Limb (tissue), 2 donors: ENCODE measurements around the gene WDR41.

Experiments
- DNase-seq, 2 donors: peaks; one replicate each; pipeline ENCODE4 v3.0.0-alpha.2; 2016; ENCODE audit errors: extremely low spot score in 2 of 2

WDR41 gene

DNA sequence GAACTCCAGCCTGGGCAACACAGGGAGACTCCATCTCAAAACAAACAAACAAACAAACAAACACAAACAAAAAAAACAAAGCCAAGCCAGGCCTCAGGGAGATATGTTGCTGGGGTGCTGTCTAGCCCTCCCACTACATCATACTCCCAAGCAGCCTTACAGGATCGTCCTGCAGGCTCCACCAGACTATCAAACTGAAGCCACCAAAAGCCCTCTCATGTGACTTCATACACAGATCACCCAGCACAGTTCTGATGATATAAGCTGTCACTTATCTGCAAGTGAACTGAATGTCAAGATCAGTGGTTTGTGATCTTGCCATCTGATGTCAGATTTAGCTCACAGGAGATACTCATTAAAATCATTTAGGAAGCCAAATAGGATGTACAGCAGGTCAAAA, 43.3 kb downstream of the WDR41 start:
- DNase-seq, result no peak

DNA sequence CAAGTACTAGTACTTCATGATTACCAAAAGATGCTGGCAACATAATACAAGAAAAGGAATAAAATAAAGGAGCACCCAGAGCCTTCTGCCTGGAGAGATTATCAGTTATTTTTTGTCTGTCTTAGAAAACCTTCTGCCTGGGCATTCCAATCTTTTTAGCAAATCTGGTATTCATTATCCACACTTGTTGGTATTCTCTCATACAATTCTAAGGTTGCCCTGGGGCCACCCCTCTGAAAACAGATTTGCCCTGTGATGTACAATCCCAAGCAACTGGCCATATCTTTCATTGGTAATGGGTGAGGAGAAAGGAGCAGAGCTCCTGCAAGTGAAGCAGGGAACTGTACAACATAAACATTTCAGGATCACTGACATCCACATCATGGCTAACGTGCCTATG, 47.8 kb downstream of the WDR41 start:
- no peak for DNase-seq

DNA sequence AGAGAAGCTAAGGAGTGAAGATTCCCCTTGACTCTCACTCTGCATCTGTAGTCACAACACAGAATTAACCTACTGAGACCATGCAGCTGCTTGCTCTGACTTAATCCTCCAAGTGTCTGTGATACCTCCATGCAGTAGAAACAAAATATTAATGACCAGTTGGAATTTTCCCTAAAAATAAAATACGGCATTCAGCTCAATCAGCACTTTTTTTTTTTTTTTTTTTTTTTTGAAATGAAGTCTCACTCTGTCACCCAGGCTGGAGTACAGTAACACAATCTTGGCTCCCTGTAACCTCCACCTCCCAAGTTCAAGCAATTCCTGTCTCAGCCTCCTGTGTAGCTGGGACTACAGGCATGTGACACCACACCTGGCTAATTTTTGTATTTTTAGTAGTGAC, 48.4 kb downstream of the WDR41 start:
- DNase-seq, result no peak

DNA sequence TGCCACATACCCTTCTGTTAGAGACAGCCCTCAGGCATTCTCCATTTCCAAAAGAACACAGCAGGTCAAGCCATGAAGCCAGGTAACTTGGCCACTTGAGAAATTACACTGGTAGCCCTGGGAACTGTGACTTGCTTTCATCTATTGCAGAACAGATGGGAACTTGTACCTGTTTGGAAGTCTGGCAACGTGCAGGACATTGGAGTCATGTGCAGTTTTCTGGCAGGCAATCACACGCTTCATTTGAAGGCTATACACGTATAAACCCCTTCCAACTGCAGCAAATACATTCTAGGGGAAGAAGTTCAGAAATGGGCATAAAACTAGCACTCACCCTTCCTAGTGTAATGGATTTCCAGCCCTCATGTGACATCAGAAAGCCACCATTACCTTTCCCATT, 54.0 kb downstream of the WDR41 start:
- no peak for DNase-seq

DNA sequence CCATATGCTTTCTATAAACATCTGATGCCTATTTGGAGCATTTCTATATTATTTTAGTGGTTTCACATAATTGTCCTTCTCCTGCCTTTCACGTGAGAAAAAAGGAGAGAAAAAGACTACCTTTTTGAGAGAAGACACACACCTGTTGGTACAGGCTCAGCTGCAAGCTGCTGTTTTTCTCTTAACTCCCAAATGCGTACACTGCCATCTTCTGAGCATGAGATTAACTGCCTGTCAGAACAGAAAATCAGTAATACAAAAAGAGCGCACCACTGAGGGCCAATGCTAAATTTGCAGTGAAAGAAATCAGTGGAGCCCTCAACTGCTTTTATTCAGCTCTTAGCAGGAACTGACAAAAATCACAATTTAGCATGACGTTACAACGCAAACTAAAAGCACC, 54.9 kb downstream of the WDR41 start:
- no peak for DNase-seq

DNA sequence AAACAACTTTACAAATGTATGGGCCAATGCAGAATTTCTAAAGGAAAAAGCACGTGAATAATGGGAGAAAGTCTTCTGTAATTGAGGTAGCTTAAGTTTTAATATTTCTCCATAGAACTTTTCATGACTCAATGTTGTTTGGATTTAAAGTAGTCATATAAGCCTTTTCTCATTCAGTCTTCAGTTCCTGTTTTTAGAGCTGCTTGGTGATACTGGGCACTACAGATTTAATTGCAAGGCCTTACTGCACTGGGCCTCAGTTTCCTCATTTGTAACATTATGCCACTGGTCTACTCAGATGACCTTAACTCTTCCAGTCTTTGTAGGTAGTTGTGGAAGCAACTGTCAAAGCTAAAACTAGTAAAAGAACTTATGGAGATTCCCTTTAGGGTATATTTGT, 60.4 kb downstream of the WDR41 start:
- no peak for DNase-seq

DNA sequence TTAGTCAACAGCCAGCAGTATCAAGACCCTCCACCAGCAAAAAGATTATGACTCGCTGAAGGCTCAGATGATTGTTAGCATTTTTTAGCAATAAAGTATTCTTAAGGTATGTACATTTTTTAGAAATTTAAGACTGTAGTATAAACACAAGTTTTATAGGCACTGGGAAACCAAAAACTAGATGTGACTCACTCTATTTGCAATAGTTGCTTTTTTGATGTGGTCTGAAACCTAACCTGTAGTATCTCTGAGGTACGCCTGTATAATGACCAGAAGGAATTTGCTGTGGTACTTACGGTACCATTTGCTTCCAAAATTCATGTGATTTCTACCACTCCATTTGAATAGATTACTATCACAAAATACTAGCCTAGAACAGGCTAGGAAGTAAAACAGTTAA, 60.8 kb downstream of the WDR41 start:
- DNase-seq, result no peak

DNA sequence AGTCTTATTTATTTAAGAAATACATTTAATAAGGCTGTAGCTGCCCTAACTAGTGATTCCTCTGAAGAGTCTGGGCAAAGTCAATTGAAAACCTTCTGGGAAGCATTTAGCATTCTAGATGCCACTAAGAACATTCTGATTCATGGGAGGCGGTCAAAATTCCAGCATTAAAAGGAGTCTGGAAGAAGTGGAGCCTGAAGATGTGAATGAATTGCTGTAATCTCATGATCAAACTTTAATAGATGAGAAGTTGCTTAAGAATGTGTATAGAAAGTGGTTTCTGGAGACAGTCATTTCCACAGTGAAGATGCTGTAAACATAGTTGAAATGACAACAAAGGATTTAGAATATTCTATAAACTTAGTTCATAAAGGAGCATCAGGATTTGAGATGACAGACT, 61.4 kb downstream of the WDR41 start:
- no peak for DNase-seq

DNA sequence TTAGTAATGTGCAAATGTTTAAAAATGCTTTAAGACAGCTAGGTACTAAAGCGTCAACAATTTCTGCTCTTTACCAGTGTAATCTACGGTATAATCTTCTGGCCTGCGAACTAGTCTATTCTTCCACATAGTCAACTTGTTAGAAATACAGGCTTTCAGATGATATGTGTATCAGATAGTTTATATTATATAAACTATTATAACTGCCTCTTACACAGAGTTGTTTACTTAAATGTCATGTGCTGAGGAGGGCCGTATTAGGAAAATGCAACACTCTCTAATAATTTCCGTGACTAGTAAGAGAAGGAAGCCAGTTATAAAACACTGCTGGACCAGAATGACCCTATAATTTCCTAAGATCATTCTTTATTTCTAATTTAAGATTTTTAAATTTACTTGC, 63.6 kb downstream of the WDR41 start:
- DNase-seq, result no peak

DNA sequence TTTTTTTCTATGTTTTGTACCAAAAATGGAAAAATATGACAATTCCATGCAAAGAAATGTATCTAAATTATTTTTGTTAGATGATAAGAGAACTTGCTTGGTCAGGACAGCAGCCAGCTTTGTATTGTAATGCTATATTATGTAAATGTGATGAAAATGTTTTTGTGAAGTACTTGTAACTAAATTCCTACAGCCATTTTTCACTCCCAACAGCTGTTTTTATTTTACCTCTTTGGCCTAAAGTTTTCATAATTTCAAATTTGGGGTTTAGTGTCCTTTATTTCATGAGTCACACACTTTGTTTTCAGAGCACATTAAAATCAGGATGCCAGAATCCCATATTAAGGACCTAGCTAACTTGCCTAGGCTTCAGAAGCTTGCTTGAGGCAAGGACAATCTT, 64.1 kb downstream of the WDR41 start:
- DNase-seq, result no peak

DNA sequence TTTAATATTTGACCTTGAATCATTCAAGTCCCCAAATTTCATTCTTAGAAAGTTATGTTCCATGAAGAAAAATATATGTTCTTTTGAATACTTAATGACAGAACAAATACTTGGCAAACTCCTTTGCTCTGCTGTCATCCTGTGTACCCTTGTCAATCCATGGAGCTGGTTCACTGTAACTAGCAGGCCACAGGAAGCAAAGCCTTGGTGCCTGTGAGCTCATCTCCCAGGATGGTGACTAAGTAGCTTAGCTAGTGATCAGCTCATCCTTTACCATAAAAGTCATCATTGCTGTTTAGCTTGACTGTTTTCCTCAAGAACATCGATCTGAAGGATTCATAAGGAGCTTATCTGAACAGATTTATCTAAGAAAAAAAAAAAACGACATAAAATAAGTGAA, 65.4 kb downstream of the WDR41 start:
- DNase-seq, result no peak

DNA sequence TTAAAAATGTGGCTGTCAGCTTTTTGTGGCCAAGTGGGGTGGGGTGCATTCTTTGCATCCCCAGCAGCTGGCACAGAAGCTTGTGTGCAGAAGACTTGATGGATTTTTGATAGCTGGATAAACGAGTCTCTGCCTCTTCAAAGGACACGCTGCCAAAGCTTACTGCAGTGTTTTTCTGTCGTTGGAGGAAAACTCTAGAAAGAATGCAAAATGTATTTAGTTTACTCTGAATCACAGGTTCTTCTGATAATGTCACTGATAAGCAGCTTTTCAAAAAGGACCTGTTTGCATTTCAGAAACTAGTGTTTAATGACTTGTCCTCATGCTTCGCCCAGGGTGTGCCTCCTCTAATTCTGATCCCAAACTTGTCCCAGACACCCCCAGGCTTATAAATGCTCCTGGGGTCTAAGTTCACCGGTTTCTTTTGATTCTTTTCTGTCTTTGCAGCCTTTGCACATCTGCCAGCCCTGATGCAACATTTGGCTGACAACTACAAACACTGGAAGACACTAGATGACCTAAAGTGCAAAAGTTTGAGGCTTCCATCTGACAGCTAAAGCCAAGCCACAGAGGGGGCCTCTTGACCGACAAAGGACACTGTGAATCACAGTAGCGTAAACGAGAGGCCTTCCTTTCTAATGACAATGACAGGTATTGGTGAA, 66.0 kb downstream of the WDR41 start:
- no peak for DNase-seq

DNA sequence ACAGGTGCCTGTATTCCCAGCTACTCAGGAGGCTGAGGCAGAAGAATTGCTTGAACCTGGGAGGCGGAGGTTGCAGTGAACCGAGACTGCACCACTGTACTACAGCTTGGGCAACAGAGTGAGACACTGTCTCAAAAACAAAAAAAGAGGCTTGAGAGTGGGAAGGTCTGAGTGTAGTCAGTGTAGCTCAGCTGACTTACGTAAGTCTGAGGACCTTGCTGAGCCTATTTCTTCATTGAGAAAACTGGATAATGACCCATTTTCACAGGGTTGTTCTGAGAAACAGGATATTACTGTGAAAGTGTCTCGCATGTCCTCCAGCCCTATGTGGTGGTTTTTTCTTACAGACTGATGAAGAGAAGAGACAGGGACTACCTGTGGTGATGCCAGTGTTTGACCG, 66.7 kb downstream of the WDR41 start:
- DNase-seq, result no peak

DNA sequence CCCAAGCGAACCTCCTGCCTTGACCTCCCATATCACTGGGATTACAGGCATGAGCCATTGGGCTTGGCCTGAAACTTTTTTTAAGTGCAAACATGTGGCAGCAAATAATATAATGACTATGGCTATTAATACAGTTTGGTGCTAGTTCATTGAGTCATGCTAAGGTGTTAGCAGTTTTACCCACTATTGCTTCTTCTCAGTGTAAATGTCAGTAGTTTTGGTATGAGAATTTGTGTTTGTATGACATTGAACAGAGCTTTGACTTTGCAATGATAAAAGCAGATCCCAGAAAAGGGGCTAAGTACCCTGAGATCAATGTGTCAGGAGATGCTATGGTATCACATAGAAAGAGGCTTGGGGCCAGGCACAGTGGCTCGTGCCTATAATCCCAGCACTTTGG, 67.2 kb downstream of the WDR41 start:
- no peak for DNase-seq

DNA sequence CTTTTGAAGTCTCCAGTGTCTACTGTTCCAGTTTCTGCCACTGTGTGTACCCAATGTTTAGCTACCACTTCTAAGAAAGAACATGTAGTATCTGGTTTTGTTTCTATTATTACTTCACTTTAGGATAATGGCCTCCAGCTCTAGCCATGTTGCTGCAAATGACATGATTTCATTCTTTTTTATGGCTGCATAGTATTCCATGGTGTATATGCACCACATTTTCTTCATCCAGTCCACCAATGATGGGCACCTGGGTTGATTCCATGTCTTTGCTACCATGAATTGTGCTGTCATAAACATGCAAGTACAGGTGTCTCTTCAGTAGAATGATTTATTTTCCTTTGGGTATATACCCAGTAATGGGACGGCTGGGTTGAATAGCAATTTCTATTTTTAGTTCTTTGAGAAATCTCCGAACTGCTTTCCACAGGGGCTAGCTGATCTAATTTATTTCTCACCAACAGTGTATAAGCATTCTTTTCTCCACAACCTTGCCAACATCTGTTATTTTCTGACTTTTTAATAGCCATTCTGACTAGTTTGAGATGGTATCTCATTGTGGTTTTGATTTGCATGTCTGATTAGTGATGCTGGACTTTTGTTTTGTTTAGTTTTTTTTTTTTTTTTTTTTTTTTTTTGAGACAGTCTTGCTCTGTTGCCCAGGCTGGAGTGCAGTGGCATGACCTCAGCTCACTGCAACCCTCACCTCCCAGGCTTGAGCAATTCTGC, 68.9 kb downstream of the WDR41 start:
- no peak for DNase-seq

DNA sequence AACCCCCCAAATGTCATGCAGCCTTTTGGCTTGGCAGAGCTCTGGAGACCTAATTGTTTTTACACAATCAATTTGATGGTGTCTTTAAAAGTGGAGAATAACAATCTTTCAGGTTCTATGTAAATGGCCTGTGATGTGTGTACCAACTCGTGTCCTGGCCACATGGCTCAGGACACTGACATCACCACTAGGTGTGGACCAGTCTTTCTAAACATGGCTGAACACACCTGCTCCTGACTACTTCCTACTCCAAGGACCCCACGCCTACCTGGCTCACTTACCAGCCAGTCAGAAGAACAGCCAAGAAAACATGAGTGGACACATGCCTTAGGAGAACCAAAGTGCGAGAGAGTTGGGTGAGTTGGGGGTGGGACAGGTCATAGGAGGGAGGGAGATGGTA, 71.2 kb downstream of the WDR41 start:
- no peak for DNase-seq

DNA sequence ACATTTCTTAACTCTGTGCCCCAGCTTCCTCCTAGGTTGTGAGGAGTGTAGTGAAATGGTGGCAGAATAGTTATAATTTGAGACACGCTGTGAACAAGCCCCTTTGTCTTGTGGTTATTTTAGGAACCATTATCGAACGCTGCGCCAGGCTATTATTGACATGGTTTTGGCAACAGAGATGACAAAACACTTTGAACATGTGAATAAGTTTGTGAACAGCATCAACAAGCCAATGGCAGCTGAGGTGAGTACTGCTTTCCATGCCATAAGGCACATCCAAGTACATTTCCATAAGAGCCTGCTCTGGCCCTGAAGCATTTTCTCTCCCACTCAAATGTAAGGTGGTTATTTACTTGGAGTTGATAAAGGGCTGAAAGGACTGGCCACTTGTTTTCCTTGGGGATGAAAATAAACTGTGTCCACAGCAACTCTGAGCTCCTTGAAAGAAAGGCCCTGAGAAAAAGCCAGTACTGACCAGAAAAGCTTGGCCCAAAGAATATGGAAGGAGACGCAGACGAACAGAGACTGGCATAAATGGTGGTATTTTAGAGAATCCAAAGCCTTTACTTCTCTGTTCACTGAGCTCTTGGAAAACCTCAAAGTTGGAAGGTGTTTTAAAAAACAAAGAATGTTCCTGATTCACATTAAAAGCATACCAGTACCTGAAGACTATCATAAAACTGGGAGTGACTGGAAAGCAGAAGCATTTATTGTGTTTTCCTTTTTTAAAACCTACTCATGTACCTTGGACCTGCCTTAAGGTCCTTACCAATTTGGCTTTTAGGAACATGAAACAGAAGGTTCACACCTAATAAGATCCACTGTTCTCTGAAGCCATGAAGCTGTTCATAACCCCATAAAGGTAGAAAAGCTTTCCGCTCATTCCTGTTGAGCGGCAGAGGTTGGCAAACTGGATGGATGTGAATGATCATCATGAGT, 72.2 kb downstream of the WDR41 start:
- no peak for DNase-seq

DNA sequence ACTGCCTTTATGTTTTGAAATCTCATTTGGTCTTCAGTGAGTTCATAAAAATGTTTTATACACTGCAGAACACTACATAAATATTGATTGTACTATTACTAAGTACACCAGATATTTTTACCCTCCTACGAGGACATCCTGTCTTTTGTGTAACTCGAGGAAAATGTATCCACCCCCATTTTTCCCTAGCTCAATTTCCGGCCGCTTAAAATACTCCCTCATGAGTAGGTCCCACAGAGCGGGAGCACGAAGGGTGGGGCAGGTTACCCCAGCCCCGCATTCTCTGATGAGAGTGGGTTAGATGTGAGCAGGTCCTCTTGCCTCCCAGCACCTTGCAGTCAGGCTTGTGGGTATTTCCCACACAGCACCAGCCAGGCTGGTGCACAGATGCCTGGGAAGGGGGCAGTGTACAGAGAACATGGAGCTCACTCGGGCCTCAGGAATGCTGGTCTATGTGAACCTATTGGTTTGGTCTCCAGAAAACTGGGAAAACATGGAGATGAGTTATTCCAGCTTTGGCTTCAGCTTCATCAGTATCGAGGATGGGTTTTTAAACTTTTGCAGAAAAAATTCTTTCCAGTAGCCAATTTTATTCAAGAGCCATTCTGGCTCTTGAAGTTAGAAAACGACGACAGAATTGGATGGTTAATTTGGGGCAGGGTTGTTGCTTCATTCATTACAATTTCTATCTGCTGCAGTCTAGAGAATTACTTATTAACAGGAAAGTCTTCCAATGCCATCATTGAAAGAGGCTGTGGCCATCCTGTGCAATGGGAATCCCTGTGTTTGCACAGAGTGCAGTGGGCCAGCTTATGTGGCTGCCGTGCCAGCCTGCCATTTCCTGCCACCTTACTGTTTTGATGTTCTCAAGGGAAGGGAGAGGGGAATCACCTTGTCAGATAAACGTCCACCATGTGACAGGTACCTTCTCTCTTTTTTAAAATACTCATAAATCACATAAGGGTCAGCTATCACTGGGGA, 73.2 kb downstream of the WDR41 start:
- no peak for DNase-seq

DNA sequence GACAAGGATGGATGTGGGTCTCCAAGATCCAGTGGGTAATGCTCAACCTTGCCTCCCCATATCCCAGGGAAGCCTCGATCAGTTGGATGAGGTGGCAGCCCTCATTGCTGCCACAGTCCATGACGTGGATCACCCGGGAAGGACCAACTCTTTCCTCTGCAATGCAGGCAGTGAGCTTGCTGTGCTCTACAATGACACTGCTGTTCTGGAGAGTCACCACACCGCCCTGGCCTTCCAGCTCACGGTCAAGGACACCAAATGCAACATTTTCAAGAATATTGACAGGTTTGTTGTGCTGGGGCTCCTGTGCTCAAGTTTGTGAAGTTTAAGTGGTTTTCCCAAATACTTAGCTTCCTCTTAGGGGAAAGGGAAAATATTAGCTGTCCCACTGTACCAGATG, 74.0 kb downstream of the WDR41 start:
- no peak for DNase-seq

DNA sequence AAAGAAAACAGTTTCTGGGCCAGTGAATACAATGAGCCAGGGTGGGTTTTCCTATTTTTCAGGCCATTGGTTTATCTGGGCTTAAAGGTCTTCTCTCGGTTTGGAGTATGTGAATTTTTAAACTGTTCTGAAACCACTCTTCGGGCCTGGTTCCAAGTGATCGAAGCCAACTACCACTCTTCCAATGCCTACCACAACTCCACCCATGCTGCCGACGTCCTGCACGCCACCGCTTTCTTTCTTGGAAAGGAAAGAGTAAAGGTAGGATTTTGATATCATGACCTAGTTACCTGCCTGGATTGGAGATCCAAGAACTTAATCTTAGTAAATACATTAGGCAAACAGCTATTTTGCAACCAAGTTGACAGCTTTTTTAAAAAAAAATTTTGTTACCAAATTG, 79.1 kb downstream of the WDR41 start:
- DNase-seq, result no peak
